ENCODE results near the gene PFN1. TPM values are rescaled to one million over a fixed set of nuclear protein-coding genes. Genes with fewer than 3 reads are reported as not detected.
A peak's percentile ranks its signal among the peaks of the same experiment; 100 is the strongest.

Gene PFN1
- total and polyA plus RNA-seq, 10 of the 15 experiments (the other 5 are each of a cell fraction or from before 2014, with no cell fraction given): 154 to 3,892 (median 1,918) TPM

- TF ChIP-seq HDAC2 (IDR thresholded peaks at IDR 0.05) (no peak), ZNF622 (IDR thresholded peaks at IDR 0.05) (no peak), TARDBP (IDR thresholded peaks at IDR 0.05; ENCODE audit: borderline replicate concordance) (no peak; the same call in 1 of the 2 replicates), POLR2AphosphoS5 (IDR thresholded peaks at IDR 0.05; ENCODE audit: low read length) (peak; percentile 5; the same call in 1 of the 2 replicates), ETV6 (conservative IDR thresholded peaks at IDR 0.05 in 1 of 2, IDR thresholded peaks at IDR 0.05 in 1 of 2; ENCODE audit: borderline replicate concordance in 1 of 2, low read depth in 1 of 2) (0 out of 4 replicates have a peak, but pooled peaks of 1 of the 2 experiments have one; percentile 28), BACH1 (IDR thresholded peaks at IDR 0.05; ENCODE audit: borderline replicate concordance) (peak; percentile 81), ELK1 (IDR thresholded peaks at IDR 0.05; ENCODE audit: low read depth, low read length) (0 out of 2 replicates have a peak, but pooled peaks have one; percentile 37), NFXL1 (IDR thresholded peaks at IDR 0.05; ENCODE audit: borderline replicate concordance) (no peak), PKNOX1 (IDR thresholded peaks at IDR 0.05) (0 out of 2 replicates have a peak, but pooled peaks have one; percentile 11), MTA2 (IDR thresholded peaks at IDR 0.05; ENCODE audit: low read depth) (no peak), JUND (IDR thresholded peaks at IDR 0.05; ENCODE audit: low read depth, low read length) (no peak), KLF5 (IDR thresholded peaks at IDR 0.05; ENCODE audit: partially characterized antibody) (no peak), POLR2AphosphoS2 (IDR thresholded peaks at IDR 0.05; ENCODE audit: low read depth, low read length) (peak; percentile 58; the same call in 1 of the 2 replicates), ZNF384 (IDR thresholded peaks at IDR 0.05; ENCODE audit: borderline replicate concordance, low read depth, low read length) (peak; percentile 72; the same call in 1 of the 2 replicates)
- TF ChIP-seq, protein P1, sequence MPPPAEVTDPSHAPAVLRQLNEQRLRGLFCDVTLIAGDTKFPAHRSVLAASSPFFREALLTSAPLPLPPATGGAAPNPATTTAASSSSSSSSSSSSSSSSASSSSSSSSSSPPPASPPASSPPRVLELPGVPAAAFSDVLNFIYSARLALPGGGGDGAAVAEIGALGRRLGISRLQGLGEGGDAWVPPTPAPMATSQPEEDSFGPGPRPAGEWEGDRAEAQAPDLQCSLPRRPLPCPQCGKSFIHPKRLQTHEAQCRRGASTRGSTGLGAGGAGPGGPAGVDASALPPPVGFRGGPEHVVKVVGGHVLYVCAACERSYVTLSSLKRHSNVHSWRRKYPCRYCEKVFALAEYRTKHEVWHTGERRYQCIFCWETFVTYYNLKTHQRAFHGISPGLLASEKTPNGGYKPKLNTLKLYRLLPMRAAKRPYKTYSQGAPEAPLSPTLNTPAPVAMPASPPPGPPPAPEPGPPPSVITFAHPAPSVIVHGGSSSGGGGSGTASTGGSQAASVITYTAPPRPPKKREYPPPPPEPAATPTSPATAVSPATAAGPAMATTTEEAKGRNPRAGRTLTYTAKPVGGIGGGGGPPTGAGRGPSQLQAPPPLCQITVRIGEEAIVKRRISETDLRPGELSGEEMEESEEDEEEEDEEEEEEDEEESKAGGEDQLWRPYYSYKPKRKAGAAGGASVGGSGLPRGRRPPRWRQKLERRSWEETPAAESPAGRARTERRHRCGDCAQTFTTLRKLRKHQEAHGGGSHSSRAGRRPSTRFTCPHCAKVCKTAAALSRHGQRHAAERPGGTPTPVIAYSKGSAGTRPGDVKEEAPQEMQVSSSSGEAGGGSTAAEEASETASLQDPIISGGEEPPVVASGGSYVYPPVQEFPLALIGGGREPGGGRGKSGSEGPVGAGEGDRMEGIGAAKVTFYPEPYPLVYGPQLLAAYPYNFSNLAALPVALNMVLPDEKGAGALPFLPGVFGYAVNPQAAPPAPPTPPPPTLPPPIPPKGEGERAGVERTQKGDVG (CRISPR knock-in tag; IDR thresholded peaks at IDR 0.05): no peak
- TF ChIP-seq, protein P2, sequence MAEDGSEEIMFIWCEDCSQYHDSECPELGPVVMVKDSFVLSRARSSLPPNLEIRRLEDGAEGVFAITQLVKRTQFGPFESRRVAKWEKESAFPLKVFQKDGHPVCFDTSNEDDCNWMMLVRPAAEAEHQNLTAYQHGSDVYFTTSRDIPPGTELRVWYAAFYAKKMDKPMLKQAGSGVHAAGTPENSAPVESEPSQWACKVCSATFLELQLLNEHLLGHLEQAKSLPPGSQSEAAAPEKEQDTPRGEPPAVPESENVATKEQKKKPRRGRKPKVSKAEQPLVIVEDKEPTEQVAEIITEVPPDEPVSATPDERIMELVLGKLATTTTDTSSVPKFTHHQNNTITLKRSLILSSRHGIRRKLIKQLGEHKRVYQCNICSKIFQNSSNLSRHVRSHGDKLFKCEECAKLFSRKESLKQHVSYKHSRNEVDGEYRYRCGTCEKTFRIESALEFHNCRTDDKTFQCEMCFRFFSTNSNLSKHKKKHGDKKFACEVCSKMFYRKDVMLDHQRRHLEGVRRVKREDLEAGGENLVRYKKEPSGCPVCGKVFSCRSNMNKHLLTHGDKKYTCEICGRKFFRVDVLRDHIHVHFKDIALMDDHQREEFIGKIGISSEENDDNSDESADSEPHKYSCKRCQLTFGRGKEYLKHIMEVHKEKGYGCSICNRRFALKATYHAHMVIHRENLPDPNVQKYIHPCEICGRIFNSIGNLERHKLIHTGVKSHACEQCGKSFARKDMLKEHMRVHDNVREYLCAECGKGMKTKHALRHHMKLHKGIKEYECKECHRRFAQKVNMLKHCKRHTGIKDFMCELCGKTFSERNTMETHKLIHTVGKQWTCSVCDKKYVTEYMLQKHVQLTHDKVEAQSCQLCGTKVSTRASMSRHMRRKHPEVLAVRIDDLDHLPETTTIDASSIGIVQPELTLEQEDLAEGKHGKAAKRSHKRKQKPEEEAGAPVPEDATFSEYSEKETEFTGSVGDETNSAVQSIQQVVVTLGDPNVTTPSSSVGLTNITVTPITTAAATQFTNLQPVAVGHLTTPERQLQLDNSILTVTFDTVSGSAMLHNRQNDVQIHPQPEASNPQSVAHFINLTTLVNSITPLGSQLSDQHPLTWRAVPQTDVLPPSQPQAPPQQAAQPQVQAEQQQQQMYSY (CRISPR knock-in tag; IDR thresholded peaks at IDR 0.05): no peak
- TF ChIP-seq, protein P3, sequence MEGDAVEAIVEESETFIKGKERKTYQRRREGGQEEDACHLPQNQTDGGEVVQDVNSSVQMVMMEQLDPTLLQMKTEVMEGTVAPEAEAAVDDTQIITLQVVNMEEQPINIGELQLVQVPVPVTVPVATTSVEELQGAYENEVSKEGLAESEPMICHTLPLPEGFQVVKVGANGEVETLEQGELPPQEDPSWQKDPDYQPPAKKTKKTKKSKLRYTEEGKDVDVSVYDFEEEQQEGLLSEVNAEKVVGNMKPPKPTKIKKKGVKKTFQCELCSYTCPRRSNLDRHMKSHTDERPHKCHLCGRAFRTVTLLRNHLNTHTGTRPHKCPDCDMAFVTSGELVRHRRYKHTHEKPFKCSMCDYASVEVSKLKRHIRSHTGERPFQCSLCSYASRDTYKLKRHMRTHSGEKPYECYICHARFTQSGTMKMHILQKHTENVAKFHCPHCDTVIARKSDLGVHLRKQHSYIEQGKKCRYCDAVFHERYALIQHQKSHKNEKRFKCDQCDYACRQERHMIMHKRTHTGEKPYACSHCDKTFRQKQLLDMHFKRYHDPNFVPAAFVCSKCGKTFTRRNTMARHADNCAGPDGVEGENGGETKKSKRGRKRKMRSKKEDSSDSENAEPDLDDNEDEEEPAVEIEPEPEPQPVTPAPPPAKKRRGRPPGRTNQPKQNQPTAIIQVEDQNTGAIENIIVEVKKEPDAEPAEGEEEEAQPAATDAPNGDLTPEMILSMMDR (IDR thresholded peaks at IDR 0.05 in 2 of 3, conservative IDR thresholded peaks at IDR 0.05 in 1 of 3; ENCODE audit: control insufficient read depth in 2 of 3, extremely low read depth in 1 of 3, insufficient read depth in 1 of 3, low read depth in 3 of 3, low read length in 3 of 3): no peak
Observed at GRCh38 chr17:4949321-4950074, 1.2 kb upstream of the PFN1 start (continued).

Data from GM12878 (cell line).